ENCODE results near the gene NUDCD3.
"Not testable (repeated sequence)": the region's sequence is repeated elsewhere in the genome, so short reads cannot be mapped to it uniquely, and the experiment has no call there.

NUDCD3 gene

GRCh38 chr7:44449584-44449928 is 40.9 kb downstream of the NUDCD3 start:
- no peak for FAIRE-seq
- no peak for DNase-seq (ENCODE audit: insufficient read length, low spot score)

GRCh38 chr7:44448922-44449583 is 41.4 kb downstream of the NUDCD3 start:
- DNase-seq (ENCODE audit: insufficient read length, low spot score), result no peak
- no peak for FAIRE-seq

DNA sequence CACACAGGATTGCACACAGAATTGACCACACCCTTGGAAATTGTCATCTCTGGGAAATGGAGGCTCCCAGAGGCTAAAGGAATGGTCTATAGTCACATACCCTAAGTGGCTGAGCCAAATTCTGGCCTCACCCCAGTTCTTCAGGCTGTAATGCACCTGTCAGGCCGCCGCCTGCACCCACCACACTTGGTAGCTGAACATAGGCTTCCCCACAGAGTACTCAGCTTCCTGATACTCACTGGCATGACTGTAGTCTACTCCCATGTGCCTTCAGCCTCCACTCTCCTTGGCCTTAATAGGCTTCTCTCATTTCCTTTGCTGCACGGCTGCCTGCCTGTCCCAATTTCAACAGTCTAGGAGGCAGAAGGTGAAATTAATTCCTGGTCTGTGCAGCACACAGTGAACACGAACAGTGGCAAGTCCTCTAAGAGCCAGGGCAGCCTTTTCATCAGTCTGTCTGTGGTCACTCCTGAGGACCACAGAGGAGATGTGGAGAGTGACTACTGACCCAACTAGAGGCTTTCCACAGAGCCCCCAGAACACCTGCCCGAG is 42.5 kb downstream of the NUDCD3 start:
- DNase-seq (ENCODE audit: insufficient read length, low spot score) (no peak), FAIRE-seq (no peak)

- FAIRE-seq, result no peak
- DNase-seq (ENCODE audit: insufficient read length, low spot score), result no peak
Observed at GRCh38 chr7:44445986-44446671, 44.3 kb downstream of the NUDCD3 start.

- no peak for FAIRE-seq
- no peak for DNase-seq (ENCODE audit: insufficient read length, low spot score)
Observed at GRCh38 chr7:44441079-44441478, 49.4 kb downstream of the NUDCD3 start.

GRCh38 chr7:44440577-44441078 is 49.8 kb downstream of the NUDCD3 start:
- FAIRE-seq, result no peak
- DNase-seq (ENCODE audit: insufficient read length, low spot score), result no peak

- FAIRE-seq (no peak), DNase-seq (ENCODE audit: insufficient read length, low spot score) (no peak)
Observed at GRCh38 chr7:44439926-44440325, 50.5 kb downstream of the NUDCD3 start.

DNA sequence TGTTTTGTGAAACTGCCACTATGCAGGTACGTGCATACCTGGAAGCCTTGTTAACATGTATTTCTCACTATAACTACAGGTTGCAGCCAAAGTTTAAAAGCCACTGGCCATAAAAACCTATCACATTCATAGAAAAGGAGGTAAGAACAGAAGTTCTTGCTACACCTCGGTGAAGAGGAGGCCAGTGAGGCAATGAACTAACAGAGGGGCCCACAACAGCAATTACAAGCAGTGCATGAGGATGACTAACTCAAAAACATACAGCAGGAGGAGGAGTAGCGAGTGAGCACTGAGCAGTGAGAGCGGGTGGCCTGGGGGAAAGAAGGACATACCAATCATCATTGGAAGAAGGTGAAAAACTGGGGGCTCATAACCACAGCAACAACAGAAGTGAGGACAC is 51.6 kb downstream of the NUDCD3 start:
- no peak for FAIRE-seq

DNA sequence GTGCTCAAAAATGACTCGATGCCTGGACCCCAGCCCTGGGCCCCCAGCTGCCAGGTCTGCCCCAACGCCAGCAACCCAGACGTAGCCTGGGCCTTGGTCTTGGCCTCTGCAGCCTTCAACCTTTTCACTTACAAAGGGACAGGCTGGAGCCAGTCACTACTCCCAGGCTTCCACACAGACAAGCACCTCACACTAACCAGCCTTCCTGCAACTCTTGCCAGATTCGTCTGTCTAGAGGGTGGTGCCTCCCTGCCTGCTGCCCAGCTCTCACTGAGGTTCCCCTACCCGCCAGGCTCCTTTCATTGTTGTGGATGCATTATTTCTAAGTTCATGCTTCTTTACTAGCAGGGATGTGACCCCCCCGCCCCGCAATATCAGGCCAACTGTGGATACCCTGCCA is 56.3 kb downstream of the NUDCD3 start:
- no peak for DNase-seq (ENCODE audit: insufficient read length, low spot score)
- FAIRE-seq, result no peak

More for the DNA sequence above, 51.6 kb downstream of the NUDCD3 start:
- DNase-seq (ENCODE audit: insufficient read length, low spot score), result no peak

GRCh38 chr7:44433255-44434022 is 57.0 kb downstream of the NUDCD3 start:
- FAIRE-seq (peak; percentile 98), DNase-seq (ENCODE audit: insufficient read length, low spot score) (no peak)

GRCh38 chr7:44432381-44432977 is 58.0 kb downstream of the NUDCD3 start:
- FAIRE-seq (no peak), DNase-seq (ENCODE audit: insufficient read length, low spot score) (no peak)

DNA sequence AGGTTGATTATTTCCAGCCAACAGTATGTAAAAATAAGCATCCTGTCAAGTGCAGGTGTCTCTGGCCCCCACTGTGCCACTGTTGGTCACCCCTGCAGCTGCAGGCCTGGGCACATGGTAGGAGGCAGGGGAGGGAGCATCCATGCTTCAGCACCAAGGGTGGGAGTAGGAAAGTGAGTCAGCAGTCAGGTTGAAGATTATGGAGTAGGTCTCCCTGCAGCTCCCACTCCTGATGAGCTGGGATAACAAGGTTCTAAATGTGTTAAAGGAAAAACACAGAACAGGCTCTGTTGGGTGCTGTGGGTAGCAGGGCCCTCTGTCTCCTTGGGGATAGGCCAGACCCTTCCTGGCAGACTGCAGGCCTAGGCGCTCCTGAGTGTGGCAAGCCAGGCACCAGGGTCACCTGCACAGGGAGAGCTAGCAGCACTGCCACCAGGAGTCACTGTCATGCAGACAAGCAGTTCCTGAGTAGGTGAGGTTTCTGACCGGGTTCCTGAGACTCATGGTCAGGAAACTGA is 59.3 kb downstream of the NUDCD3 start:
- DNase-seq (ENCODE audit: insufficient read length, low spot score) (no peak), FAIRE-seq (no peak)

DNA sequence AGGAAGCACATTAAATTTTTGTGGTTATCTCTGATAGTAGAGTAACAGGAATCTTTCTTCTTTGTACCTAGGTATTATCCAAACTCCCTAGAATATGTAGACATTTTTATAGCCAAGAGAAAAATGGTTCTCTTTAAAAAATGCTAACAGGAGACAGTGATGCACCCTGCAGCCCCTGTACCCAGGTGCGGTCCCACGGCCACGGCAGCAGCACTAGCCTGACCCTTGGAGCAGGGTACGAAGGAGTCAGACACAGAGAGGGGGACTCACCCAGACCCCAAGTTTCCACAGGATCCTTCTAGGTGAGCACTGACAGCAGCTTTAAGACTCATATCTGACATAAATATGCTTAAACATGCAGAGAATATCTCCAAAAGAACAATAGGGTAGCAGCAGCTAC is 60.4 kb downstream of the NUDCD3 start:
- no peak for FAIRE-seq
- DNase-seq (ENCODE audit: insufficient read length, low spot score), result no peak

DNA sequence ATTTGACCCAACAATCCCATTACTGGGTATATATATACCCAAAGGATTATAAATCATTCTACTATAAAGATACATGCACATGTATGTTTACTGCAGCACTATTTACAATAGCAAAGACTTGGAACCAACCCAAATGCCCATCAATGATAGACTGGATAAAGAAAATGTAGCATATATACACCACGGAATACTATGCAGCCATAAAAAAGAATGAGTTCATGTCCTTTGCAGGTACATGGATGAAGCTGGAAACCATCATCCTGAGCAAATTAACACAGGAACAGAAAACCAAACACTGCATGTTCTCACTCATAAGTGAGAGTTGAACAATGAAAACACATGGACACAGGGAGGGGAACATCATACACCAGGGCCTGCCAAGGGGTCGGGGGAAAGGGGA is 65.7 kb downstream of the NUDCD3 start:
- DNase-seq (ENCODE audit: insufficient read length, low spot score); FAIRE-seq: not testable (repeated sequence)

DNA sequence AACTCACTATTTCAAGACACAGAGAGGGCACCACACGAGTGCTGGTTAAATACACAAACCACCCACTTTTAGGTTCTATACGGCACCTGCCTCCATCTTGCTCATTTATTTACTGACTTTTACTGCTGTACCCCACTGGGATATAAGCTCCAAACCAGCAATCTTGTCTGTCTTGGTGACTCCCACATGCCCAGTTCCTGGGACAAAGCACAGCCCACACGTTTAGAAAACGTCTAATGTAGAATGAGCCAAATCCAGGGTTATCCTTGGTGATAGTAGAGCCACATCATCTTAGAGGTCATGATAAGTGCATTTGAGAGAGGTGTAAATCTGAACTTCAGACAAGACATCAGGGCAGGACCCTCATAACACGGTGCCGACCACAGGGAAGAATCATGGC is 73.5 kb downstream of the NUDCD3 start:
- no peak for DNase-seq (ENCODE audit: insufficient read length, low spot score)
- no peak for FAIRE-seq

DNA sequence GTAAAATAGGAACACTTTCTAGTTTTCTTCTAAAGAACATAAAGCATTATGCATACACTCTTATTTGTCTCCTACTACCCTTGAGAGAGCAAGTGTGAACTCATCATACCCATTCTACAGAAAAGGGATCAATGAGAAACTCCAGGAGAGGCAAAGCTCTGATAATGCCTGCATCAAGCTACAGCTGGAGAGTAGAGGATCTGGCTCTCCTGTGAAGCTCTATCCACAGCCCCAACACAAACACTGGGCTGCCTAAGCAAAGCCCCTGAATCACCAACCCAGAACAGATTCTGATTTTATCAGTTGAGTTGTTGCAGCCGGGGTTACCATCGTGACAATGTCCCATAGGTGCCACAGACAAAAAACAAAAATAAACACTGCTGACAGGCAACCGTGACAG is 74.9 kb downstream of the NUDCD3 start:
- FAIRE-seq (no peak), DNase-seq (ENCODE audit: insufficient read length, low spot score) (no peak)

- FAIRE-seq (no peak), DNase-seq (ENCODE audit: insufficient read length, low spot score) (peak; percentile 37)
Observed at GRCh38 chr7:44415047-44415446, 75.4 kb downstream of the NUDCD3 start.

DNA sequence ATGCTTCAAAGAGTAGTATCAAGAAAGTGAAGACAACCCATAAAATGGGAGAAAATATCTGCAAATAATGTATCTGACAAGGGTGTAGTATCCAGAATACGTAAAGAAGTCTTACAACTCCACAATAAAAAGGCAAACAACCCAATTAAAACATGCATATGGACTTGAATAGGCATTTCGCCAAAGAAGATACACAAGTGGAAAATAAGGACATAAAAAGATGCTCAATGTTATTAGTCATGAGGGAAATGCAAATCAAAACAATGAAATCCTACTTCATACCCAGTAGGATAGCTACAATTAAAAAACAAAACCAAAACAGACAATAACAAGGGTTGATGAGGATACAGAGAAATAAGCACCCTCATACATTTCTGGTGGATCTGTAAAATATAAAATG is 79.2 kb downstream of the NUDCD3 start:
- DNase-seq (ENCODE audit: insufficient read length, low spot score) (no peak), FAIRE-seq (no peak)

GRCh38 chr7:44408596-44408995 is 81.9 kb downstream of the NUDCD3 start:
- FAIRE-seq, result no peak
- DNase-seq (ENCODE audit: insufficient read length, low spot score), result no peak

GRCh38 chr7:44403775-44404174 is 86.7 kb downstream of the NUDCD3 start:
- FAIRE-seq, result no peak

More at GRCh38 chr7:44403775-44404174, 86.7 kb downstream of the NUDCD3 start:
- no peak for DNase-seq (ENCODE audit: insufficient read length, low spot score)

Measured in HTR-8/SVneo (cell line).